Colonic mucosa (tissue), 4 donors: Measurements from ENCODE around the gene DPM2. TPM values are rescaled to one million over a fixed set of nuclear protein-coding genes. Genes with fewer than 3 reads are reported as not detected.

ENCODE experiments used
- DNase-seq: peaks from one replicate; pipeline ENCODE4 v3.0.0-alpha.2; 2020
- H3K27ac ChIP-seq: fragments of 200-600 bp; one replicate; pipeline ENCODE4 v1.8.0; 2021
- H3K27me3 ChIP-seq: fragments of 200-600 bp; one replicate; pipeline ENCODE4 v1.8.0; 2021
- H3K36me3 ChIP-seq: fragments of 200-600 bp; one replicate; pipeline ENCODE4 v1.8.0; 2021
- H3K4me1 ChIP-seq: fragments of 200-600 bp; one replicate; pipeline ENCODE4 v1.8.0; 2021; ENCODE audit warnings: mild to moderate bottlenecking
- H3K4me3 ChIP-seq: fragments of 200-600 bp; one replicate; pipeline ENCODE4 v1.8.0; 2021
- H3K9ac ChIP-seq, 2 donors: one replicate each; pipeline ENCODE4 v1.7.0; 2013; ENCODE audit warnings: control low read depth in 2 of 2, low read depth in 2 of 2, low read length in 2 of 2
- H3K9me3 ChIP-seq: fragments of 200-600 bp; one replicate; pipeline ENCODE4 v1.8.0; 2021
- CTCF ChIP-seq: fragments of 200-600 bp; IDR thresholded peaks from one replicate; pipeline ENCODE4 v1.8.0; 2022; ENCODE audit warnings: antibody characterized with exemption, mild to moderate bottlenecking
- intact Hi-C: fragments of 100-400 bp; cut with DNase I; formaldehyde crosslinking; loops from one replicate; pipeline ENCODE4 v1.14.1; 2022
- total RNA-seq, 2 donors: library from RNA; stranded (reverse); fragmentation: NEBNext Ultra II Directional in 1 of 2; extraction: Animal tissue kit (Norgen Biotek cat#: 25700) in 1 of 2; gene quantifications; one replicate each; pipeline ENCODE4 v1.2.1, GENCODE V29; 2021
- donor health status: healthy.
- donor health status: DM: no; HTN: no; CAD: no.
- donor health status: DM: no; HTN: no; CAD: no.

Gene DPM2
- total RNA-seq, 2 donors from 2014 or later: 25.7 to 38.9 TPM

- no peak overlapping the region for H3K27ac ChIP-seq
- peak overlapping the region in 1 of 2 donors; percentile 4 for H3K9ac ChIP-seq
- H3K4me1 ChIP-seq: peaks cover 27% of the 10 kb centered on the region
- H3K4me3 ChIP-seq: no peak overlapping the region
- H3K27me3 ChIP-seq: no peaks in the 10 kb centered on the region
- H3K36me3 ChIP-seq: no peaks in the 10 kb centered on the region
- TF ChIP-seq CTCF: no peak
- no peaks in the 10 kb centered on the region for H3K9me3 ChIP-seq
- DNase-seq: no peak
- intact Hi-C loops: no loop called here
These were observed 27.8 kb downstream of the DPM2 start for GRCh38 chr9:127909839-127910273.

GRCh38 chr9:127908660-127908926, 29.1 kb downstream of the DPM2 start:
- Histone ChIP-seq H3K9ac (no peak overlapping the region), H3K36me3 (no peaks in the 10 kb centered on the region), H3K27me3 (no peaks in the 10 kb centered on the region), H3K4me3 (no peak overlapping the region), H3K9me3 (no peaks in the 10 kb centered on the region), H3K4me1 (peaks cover 34% of the 10 kb centered on the region), H3K27ac (no peak overlapping the region)
- DNase-seq: no peak
- intact Hi-C loops: no loop called here
- TF ChIP-seq CTCF: no peak

DNA sequence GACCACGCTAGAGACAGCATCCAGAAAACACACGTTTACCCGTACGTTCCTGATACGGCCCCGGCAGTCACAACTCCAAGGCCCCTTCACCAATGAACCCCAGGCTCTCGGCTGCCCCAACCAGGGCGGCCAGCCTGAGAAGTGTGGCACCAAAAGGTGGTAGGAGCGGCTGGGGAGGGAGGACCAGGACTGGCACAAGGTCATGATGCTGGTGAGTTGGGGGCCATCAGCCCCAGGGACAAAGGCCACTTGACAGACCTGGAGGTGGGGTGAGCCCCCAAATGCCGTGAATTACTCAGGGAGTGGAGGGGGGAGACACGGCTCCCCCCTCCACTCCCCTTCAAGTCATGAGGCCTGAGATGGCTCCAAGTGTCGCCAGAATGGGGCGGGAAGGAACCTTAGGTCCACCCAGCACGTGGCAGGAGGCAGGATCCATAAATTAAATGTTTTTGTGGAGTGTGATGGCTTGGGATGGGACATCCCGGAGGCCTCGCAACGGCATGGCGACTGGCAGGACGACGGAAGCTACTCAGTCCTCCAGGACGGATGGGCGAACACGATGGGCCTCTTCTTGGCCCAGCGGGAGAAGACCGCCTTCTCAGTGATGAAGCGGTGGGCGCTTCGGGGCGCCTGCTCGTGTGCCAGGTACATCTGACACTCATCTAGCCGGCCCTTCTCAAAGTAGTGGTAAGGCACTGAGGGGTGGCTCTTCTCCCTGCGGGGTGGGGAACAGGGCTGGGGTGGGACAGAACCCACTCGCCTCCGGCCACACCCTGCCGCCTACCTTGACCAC, 29.6 kb downstream of the DPM2 start:
- Histone ChIP-seq H3K9me3 (no peaks in the 10 kb centered on the region), H3K27ac (no peak overlapping the region), H3K4me3 (no peak overlapping the region), H3K4me1 (peaks cover 37% of the 10 kb centered on the region), H3K36me3 (no peaks in the 10 kb centered on the region), H3K9ac (no peak overlapping the region), H3K27me3 (no peaks in the 10 kb centered on the region)
- intact Hi-C loops: no loop called here
- TF ChIP-seq CTCF: no peak
- peak; percentile 22 for DNase-seq

DNA sequence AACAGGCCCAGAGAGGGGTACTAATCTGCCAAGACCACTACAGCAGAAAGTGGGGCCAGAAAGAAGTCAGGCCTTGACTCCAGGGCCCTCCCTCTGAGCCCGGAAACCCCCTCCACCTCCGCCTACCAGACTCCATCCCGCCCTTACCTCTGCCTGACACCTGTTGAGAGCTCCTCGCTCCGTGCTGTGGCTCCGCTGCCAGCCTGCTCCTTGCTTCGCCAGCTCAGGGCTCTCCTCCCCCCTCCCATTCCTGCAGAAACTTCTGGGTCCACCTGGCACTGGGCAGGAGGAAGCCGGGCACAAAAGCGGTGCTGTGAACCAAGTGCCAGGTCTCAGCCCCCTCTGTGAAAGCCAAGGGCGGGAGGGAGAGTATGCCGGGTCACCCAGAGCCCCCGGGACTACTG, 31.9 kb downstream of the DPM2 start:
- Histone ChIP-seq H3K36me3 (no peaks in the 10 kb centered on the region), H3K4me1 (peaks cover 37% of the 10 kb centered on the region), H3K27ac (peak overlapping the region; percentile 94), H3K4me3 (peak overlapping the region; percentile 41), H3K27me3 (no peaks in the 10 kb centered on the region), H3K9ac (peak overlapping the region; percentile 55 to 84), H3K9me3 (no peaks in the 10 kb centered on the region)
- intact Hi-C loops: no loop called here
- DNase-seq: peak; percentile 67
- no peak for TF ChIP-seq CTCF

GRCh38 chr9:127905004-127905728, 32.5 kb downstream of the DPM2 start:
- Histone ChIP-seq H3K27me3 (no peaks in the 10 kb centered on the region), H3K27ac (peak overlapping the region; percentile 94), H3K36me3 (no peaks in the 10 kb centered on the region), H3K4me1 (peaks cover 37% of the 10 kb centered on the region), H3K9ac (peak overlapping the region; percentile 55 to 84), H3K9me3 (no peaks in the 10 kb centered on the region), H3K4me3 (peak overlapping the region; percentile 41)
- peak; percentile 91 for DNase-seq
- intact Hi-C loops: no loop called here
- no peak for TF ChIP-seq CTCF
